Glomerular endothelial cell (primary cell): ENCODE data around the gene AFAP1L1. TPM values are rescaled to one million over a fixed set of nuclear protein-coding genes. Genes with fewer than 3 reads are reported as not detected.
"Not testable (repeated sequence)": the region's sequence is repeated elsewhere in the genome, so short reads cannot be mapped to it uniquely, and the experiment has no call there.

Source experiments
- DNase-seq: peaks from one replicate; pipeline ENCODE4 v3.0.0-alpha.2; 2011; ENCODE audit warnings: low read depth, low spot score; ENCODE audit errors: extremely low read depth
- total RNA-seq: library from RNA; depleted of rRNA; stranded (reverse); fragments of >200 nt; gene quantifications from 2 replicates; pipeline ENCODE4 v1.2.3, GENCODE V29; 2015

AFAP1L1 gene
- total RNA-seq, 1 donor from 2014 or later, result 274 TPM

DNA sequence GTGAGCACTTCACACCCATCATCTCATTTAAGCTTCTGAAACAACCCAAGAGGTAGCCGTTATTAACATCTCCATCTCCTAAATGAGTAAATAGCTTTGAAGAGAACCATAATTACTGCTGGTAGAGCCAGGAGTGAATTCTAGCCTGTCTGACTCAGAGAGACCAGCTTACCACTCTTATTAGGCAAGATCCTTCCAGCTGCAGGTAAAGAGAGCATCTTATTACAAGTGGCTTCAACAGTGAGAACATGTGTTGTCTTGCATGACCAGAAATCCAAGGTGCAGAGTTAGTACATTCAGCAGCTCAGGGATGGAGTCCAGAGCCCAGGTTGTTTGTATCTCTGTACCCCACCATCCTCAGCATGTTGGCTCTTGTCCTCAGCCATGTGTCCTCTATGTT lies 10.9 kb upstream of the AFAP1L1 start:
- DNase-seq, result no peak

DNA sequence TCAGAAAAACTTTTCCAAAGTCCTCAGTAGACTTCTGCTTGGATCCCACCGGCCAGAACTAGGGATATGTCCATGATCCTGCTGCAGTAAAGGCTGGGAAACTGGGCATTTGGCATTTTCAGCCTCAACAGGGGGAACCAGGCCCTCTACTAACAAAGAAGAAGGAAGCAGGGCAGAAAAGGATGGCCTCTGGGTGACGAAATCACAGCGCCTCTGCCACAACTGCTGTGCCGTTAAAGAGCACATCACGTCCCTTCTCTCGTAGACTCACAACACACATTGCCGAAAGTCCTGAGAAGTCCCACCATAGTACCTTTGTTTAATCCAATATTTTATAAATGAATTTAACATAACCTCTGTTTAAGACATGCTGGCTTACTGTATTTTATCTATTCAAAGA lies 10.4 kb upstream of the AFAP1L1 start:
- no peak for DNase-seq

DNA sequence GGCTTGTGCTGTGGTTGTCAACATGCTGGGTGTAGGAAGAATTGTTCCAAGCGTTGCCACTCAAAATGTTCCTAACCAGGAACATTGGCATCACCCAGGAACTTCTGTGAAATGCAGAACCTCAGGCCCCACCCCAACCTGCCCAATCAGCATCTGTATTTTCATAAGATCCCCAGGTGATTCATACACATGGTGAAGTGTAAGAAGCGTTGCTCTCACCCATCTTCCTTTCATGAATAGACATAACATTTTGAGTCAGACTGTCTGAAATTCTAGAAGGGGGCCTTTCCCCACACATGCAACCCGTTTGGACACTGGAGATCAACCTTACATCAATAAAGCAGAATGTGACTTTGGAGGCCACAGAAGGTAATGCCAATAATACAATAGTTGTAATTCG lies 9.3 kb upstream of the AFAP1L1 start:
- DNase-seq, result no peak

DNA sequence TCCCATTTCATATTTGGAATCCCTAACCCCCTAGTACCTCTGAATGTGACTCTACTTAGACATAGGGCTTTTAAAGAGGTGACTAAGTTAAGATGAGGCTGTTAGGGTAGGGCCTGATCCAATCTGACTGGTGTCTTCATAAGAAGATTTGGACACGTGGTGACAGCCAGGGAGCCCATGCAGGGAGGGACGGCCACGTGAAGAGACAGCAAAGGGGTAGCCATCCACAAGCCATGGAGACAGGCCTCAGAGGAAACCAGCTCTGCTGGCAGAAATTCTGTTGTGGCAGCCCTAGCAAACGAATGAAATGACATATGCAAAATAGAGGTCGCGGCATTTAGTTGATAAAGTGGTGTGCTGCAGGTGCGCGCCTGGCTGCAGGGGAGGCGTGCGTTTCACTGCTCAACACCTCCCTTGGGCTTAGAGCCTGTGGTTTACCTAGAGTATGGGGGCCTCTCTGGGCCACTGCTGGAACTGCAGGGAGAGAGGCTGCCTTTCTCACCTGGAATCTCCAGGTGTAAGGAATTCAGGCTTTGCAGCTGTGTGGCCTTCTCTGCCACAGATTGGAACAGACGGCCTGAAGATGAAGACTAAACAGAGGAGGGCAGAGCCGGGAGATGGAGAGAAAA lies 7.1 kb upstream of the AFAP1L1 start:
- no peak for DNase-seq

DNA sequence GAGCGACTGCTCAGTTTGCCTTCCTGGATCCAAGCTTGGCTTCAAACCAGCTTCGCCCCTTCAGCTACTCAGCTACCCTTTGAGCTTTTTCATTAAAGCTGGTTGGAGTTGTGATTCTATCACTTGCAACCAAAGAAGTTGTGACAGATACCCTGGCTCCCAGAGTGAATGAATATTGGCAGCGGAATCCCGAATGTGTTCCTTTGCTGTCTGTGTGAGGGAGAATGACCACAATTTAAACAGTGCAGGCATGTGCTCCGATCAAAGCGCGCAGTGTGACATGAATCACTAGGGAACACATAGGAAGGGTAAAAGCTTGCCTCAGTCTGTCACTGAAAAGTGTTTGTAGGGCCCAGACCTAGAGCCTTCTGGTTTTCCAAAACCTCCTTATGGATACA lies 6.6 kb upstream of the AFAP1L1 start:
- no peak for DNase-seq

DNA sequence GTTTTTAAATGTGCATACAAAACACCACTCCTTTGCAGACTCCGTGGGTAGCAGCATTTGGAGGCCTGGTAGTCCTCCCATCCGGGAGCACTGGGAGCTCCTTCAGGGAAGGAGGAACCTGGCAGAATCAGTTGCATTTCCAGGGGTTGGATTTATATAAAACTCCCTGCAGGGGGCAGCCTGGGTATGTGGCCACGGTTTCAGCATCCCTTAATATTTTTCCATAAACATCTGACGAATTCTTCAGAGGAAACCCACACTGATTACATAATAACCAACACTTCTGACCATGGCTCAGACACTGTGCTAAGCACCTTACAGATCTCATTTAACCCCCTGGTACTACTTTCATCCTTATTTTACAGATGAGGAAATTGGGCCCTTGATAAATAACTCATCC lies 6.1 kb upstream of the AFAP1L1 start:
- peak; percentile 56 for DNase-seq

DNA sequence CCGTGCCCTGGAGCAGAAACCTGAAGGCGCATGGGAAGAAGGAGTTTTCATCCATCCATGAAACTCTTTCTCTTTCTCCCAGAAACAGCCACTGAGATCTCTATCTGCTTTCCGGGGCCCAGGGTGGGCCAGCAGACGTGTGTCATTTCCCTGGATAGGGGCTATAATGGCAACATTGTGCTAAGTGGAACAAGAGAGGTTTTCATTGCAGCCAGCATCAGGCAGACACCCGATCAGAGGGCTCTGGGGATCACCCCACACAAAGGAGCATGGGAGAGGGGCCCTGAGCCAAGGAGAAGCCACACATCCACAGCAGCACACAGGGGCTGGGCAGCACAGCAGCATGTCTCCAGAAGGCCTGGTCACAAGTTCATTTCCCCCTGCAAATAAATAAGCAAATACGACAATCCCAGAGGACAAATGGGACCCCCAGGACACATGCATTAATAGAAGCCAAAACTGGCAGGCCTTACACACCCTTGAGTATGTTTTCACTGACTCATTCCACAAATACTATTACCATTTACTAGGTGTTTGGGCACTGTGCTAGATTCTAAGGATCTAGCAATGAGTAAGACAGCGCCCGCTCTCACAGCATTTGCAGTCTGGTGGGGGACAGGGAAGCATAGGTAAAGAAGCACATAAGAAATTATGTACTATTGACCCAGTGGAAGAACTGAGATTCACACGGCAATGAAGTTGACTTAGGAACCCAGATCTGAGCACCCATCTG lies 4.3 kb upstream of the AFAP1L1 start:
- no peak for DNase-seq

DNA sequence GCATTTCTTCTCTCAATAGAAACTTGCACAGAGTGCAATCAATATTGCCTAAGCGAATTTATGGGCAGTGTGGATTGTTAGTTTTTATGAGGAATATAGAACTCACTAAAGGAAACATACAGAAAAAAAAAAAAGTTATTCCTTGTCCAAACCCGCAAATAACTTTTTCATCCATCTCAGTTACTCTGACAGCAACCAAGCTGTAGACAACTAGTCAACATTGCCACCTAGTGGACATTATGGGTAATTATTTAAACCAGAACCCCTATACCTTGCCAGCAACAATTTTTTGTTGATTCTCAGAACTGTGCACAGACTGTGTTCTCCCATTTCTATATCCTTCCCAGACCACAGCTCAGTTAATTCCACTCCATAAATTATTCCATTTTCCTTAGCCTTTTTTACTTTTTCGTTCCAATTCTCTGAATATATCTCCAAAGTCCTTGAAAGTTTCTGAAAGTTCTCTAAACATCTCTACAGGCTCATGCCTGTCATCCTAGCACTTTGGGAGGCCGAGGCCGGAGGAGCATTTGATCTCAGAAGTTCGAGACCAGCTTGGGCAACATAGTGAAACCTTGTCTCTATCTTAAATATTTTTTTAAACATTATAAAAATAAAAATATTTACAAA lies 2.6 kb upstream of the AFAP1L1 start:
- no peak for DNase-seq

DNA sequence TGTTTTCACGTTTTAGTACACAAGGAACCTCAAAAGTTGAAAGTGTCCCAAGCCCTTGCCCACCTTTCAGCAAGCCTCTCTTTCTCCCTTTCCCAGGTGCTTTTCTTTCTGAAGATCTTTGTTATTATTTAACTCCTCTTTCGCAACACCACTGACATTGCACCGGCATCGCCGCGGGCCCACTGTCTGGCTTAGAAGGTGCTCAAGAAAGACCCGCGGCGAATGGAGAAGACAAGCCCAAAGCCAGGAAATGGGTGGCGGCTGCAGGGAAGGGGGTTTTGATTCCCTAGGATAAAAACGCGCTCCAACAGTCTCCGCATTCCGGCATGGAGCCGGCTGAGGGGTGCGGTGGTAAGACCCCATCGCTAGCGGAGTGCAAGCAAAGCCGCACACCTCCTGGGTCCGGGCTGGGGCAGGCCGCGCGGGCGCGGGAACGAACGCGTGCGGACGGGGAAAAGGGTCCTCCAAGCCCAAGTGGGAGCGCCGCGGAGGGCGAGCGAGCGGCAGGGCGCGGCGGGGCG lies 404 bp upstream of the AFAP1L1 start:
- DNase-seq, result no peak

DNA sequence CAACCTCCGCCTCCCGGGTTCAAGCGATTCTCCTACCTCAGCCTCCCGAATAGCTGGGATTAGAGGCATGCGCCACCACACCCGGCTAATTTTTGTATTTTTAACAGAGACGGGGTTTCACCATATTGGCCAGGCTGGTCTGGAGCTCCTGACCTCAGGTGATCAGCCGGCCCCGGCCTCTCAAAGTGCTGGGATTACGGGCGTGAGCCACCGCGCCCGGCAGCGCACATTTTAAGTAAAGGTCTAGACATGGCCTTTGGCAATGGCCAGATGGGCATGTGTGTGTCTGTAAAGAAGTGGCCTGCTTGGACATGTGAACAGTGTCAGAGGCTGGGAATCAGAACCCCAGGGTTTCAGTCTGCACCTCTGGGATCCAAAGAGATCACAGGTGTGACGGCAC lies 1.1 kb downstream of the AFAP1L1 start:
- not testable (repeated sequence) for DNase-seq

DNA sequence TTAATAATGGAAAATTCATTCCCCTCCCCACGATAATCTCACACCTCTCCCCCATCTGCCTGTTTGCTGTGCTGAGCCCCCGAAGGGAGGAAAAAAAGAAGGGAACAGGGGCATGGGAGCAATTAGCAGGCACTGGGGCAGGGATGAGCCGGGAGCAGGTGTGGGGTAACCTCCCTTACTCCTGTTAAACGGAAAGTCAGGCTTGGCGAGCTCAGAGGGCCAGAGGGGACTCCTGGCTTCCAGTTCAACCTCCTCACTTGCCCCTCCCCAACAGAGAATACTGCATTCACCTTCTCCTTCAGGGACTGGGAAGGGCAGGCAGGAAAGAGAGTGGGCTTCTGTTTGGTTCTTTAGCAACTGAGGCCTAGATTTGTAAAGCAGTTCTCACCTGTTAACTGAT lies 1.6 kb downstream of the AFAP1L1 start:
- no peak for DNase-seq

DNA sequence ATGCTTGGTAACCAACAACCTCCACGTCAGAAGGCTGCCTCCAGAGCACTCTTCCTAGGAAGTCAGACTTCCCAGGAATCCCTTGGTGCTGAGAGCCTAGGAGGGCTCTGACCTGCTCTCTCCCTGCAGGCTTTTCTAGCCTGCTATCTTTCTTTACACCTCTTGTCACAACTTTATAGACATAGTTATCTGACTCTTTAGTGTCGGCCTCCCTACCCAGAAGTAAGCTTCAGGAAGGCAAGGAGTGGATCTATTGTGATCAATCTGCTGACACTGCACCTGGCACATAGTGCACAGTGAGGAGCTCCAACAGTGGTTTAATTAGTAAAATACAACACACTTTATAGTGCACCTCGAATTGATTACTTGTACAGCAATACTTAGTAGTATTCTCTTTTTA lies 2.3 kb downstream of the AFAP1L1 start:
- no peak for DNase-seq

DNA sequence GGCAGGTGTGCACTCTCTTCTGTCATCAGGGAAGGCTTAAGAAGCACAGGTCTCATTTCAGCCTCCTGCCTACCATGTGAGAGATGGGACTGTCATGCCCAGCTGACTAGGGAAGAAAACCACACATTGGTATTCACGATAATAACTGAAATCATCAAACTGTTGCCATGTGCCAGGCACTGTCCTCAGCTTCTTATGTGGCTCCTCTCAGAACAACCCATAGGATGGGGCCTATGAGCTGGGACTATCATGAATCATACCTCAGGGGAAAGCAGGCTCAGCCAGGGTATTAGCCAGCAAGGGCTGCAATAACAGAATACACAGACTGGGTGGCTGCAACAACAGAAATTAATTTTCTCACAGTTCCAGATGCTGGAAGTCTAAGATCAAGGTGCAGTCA lies 3.3 kb downstream of the AFAP1L1 start:
- no peak for DNase-seq

DNA sequence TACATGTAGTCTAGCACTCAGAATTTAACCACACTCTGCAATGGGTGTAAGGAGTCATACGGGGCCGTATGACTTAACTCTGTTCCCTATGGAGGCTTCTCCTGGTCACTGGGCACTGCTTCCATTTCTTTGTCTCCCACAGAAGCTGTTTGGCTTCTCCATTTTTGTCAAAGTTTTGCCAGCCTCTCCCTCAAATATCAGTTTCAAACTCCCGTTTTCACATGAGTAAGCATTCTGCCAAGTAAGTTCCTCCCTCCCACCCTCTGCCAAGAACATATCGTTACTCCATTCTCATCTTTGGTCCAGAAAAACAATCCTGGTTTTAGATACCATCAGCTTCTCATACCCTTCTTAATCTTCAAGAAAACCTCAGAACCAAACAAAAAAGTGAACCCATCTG lies 6.1 kb downstream of the AFAP1L1 start:
- DNase-seq, result no peak

DNA sequence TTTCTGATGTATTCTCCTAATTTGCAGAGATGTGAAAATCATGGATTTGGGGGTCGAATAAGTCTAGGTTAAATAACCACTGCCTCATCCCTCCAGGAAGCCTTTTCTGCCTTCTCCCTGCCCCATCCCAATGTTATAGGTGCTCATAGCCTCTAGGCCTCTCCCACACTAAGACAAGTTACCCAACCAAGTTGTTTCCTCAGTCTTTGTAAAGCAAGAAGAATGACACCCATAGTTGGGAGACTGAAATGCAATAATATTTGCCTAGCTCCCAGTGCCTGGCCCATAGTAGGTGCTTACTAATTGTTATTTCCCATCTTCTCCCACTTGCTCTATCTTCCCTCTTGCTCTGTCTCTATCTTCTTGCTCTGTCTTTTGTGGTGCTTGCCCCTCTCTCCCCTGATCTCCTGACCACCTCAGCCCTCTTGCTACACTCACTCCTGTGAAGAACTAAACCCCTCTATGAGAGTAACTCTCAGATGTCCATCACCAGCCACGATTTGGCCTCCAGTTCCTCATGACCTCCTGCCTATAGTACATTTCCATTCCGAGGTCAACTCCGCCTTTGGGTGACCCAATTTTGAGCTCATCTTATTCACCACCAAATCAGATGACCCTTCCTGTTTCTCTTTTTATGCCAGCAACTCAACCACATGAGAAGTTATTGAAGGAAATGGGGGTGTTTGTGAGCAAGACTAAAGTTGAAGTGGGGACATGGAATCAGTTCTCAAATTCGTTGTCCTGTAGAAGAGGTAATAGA lies 7.0 kb downstream of the AFAP1L1 start:
- DNase-seq, result no peak

DNA sequence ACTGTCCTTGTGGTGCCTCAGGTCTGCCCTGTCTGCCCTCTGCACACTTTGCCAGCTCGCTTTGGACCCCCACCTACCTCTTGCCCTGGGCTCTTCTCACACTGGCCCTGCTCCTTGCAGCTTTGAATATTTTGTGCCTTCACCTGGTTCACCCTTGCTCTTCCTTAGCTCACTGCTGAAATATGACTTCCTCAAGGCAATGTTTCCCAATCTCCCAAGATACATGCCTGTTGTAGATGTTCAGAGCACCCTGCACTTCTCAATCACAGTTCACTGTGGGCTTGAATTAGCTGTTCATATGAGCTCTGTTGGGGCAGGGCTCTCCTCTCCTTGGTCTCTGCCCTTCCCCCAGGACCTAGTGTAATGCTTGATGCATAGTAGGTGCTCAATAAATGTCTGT lies 8.0 kb downstream of the AFAP1L1 start:
- DNase-seq, result no peak

DNA sequence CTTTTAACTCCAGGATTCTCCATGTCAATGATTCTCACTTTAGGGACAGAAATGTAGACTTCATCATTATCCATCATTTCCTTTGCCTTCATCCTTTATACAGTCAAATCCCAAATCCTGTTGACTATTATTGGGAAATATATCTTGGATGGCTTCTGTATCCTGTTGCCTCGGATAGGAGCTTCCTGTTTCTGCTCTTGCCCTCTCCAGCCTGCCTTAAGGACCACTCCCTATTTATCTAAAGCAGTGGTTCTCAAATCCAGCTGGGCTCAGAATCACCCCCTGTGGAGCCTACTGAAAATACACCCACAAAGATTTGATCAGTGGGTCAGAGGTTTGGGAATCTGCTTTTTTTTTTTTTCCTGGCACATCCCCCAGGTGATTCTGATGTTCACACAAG lies 8.5 kb downstream of the AFAP1L1 start:
- DNase-seq, result no peak

DNA sequence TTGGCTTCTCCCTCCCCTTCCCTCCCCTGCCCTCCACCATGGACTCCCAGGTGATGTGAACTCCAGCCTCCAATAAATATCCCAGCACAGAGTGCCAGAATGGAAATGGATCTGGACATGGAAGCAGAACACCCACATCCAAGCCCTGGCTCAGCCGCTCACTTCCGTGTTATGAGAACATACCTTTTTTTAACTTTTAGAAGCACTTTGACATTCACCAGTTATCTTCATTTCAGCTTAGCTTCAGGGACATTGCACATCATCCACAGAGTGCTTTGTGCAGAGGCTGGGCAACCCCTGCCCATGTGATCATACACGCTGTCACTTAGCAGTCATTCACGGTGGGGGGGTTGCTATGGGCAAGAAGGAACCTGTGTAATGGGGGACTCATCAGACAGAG lies 9.1 kb downstream of the AFAP1L1 start:
- DNase-seq, result no peak

DNA sequence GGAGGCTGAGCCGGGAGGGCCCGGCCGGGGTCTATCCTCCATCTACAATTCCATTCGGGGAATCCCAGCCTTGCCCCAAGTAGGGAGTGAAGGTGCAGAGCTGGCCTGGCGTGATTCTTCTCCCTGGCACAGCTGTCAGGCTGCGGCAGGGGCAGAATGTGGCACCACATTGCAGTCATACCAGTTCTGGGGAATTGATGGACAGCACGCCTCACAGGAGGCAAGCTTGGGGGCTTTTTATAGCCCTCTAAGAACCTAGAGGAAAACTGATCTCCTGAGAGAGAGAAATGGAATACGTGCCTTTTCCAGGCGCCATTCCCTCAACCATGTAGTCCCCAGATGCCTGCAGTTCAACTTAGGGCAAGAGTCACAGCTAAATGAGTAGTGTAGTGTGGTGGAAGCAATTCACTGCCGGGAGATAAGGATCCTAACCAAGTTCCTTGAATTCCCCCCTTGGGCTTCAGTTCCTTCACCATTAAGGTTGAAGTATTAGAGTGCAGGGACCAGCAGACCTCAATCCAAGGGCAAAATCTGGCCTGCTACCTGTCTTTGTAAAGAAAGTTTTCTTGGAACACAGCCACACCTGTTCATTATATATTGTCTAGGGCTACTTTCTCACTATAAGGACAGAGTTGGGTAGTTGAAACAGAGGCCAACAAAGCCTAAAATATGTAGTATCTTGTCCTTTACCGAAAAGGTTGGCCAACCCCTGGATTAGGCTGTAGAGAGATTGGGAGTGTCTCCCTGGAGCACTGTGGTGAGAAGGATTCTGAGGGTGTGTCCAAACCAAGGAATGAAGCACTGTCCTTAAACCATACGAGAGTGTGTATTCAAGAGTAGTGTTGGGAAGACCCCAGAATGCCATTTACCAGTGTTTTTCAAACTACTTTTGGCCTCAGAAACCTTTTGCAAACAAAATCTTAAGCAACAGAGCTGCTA lies 10.6 kb downstream of the AFAP1L1 start:
- no peak for DNase-seq

DNA sequence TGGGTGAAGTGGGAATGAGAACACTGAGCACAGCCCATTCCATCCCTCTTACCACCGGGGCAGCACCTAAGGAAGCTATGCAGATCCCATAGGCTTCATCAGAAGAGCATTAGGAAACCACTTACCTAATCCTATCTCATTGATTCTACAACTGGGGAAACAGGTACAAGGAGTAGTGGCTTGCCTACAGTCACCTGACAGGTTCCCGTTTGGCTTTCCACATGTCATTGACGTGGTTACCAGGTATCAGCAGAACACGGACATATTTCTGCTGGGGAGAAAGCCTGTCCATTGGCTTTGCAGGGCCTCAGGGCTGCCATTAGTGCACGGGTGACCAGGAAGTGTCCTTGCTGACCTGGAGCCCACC lies 11.3 kb downstream of the AFAP1L1 start:
- DNase-seq, result no peak
